ENCODE data around the gene ATG4A.

The ATG4A gene

DNA sequence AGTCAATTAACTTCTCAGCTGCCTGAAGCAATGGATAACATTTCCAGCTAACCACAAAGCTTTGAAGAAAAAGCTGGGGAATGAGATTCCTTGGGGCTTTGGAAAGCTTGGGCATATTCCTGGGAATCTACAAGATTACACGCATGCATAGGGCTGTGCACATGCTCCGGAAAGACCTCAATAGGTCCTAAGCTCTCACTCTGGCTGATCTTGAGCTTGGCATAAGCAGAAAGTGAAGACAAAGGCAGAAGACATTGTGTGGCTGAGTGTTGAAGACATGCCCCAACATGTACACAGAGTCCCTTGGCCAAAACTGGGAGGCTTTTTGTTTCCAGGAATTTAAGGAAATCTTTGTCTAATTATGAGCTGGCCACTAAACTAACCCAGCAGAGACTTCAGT, 31.2 kb downstream of the ATG4A start:
- DNase-seq (ENCODE audit: low spot score), result no peak

DNA sequence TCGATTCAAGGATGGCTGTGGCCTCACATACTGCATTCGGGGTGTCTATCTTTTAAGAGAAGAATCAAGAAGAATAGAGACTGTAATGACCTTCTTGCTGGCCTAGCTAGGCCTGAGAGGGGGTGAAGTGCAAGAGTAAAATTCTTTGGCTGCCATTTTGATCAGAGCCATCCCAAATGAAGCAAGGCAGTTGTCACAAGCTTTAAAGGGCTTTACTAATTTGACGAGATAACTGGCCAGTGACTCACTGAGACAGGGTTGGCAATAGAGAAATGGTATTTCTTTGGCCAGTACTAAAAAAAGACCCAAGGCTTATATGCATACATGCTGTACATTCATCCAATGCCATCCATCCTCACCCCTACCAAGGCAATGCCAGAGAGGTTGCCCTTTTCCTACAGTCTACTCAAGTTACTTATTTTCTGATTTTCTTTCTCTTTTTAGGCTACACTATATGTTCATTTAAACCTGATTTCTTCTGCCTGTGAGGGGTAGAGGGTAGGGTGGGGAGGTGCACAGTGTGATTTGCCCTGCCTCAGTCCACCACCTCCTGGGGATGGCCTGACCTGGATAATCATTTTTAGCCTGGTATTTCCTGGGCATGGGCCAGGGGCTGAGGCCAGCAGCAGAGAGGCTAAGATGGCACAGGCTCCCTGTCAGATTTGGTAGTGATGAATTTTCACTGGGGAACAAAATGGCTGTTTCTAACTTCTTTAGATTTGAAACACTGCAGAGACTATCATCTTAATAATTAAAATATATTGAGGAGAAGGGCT, 32.2 kb downstream of the ATG4A start:
- DNase-seq (ENCODE audit: low spot score), result no peak

DNA sequence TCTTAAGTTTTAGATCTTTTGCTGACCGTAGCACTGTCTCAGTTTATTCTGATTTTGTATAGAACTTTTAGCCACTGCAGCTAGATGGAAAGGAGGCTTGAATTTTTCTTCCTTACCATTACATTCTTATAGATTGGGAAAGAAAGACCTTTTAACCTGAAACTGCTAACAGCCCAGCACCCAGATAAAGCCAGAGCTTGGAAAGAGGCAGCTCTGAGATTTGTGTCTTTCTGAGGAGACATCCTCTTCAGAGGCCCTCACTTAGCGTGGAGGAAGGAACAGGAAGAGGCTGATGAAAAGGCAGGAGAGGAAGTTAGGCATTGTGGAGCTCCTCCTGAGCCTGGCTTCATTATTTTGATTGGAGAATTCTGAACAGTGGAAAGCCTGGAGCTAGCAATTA, 35.1 kb downstream of the ATG4A start:
- no peak for DNase-seq (ENCODE audit: low spot score)

DNA sequence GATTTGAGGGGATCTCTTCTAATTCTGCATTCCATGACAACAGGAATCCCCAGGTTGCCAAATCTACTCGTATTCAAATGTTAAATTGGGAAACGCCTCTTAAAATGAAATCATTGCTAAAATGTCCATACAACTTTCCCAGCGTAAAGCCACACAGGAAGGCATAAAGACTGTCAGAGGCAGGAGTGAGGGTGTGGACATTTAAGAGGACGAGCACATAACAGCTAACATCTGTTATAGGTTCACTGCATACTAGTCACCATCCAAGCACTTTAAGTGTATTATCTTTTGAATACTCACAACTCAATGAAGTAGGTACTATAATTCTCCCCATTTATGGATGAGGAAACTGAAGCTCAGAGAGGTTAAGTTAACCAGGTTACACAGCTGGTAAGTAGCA, 35.6 kb downstream of the ATG4A start:
- no peak for DNase-seq (ENCODE audit: low spot score)

DNA sequence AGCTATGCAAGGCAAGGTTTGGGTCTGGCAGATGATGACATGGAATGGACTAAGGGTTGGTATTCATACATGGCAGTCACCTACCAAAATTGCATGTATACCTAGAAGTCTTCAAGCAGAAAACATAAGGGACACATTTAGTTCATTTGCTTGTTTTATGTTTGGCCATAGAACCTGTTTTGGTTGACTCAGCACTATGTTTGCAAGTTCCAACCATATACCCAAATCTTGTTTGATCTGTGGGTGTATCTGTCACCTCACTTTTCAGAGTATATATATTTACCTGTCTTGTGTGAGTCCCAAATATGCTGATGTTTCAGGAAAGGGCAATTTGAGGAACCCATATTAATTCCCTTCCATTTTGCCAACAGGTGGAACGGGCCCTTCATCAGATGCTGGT, 39.3 kb downstream of the ATG4A start:
- DNase-seq (ENCODE audit: low spot score), result no peak

DNA sequence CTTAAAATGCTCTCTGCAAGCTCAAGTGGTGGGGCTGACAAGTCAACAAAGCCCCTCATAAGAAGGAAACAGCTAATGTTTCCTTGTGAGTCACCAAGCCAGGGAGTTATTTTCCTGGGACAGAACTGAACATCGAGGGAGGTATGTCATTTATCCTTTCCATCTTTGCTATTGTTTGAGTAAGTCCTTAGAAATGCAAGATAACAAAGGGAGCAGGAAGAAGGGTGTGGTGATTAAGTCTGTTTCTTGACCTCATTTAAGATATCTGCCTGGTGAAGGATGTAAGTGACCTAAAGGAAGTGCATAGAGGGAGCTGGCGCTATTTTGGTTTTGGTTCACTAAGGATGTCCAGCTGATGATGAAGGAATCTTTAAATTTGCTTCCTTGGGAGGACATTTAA, 39.9 kb downstream of the ATG4A start:
- DNase-seq (ENCODE audit: low spot score), result no peak

DNA sequence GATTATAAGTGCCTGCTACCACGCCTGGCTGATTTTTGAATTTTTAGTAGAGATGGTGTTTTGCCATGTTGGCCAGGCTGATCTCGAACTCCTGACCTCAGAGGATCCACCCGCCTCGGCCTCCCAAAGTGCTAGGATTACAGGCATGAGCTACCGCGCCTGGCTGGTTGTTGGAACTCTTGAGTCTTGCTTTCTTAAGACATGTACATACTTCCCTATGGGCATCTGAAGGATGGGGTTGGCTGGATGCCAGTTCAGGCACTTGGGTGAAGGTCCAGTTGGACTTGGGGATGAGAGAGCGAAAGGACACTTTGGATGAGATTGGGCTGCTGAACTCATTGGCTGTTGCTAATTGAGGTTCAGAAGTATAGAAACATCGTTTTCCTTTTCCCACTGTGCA, 40.5 kb downstream of the ATG4A start:
- no peak for DNase-seq (ENCODE audit: low spot score)

DNA sequence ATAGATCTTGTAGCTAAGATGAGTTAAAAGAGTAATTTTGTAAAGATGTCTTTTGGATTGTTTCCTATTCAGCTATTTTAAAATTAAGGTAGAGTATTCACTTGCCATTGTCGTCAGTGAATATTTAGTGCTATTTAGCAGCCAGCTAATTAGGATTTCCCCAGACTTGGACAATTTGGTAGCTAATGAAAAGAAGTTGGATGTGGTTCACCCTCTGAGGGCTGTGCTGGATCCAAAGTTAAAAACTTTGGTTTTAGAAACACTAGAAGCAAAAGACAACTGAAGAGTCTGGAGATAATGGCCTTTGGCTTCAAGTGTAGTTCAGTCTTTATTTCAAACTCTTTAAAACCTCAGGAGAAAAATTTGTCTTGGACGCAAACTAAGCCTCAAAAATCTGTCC, 41.3 kb downstream of the ATG4A start:
- DNase-seq (ENCODE audit: low spot score), result no peak

DNA sequence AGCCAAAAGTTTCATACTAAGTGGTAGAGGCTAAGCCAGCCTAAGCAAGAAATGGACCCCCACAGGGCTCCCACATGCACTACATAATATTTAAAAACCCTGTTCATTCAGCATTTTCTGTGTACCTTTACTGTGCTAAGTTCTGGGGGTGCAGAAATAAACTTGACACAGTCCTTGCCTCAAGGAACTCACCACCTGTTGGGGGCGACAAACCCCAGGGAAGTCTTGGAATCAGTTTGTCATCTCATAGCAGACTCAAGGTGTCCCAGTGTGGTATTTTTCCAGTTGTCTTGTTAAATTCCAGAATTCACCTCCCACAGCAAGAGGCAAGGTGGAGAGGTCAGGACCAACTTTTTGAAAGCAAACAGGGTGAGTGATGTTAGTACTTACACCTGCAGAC, 43.1 kb downstream of the ATG4A start:
- DNase-seq (ENCODE audit: low spot score), result no peak

DNA sequence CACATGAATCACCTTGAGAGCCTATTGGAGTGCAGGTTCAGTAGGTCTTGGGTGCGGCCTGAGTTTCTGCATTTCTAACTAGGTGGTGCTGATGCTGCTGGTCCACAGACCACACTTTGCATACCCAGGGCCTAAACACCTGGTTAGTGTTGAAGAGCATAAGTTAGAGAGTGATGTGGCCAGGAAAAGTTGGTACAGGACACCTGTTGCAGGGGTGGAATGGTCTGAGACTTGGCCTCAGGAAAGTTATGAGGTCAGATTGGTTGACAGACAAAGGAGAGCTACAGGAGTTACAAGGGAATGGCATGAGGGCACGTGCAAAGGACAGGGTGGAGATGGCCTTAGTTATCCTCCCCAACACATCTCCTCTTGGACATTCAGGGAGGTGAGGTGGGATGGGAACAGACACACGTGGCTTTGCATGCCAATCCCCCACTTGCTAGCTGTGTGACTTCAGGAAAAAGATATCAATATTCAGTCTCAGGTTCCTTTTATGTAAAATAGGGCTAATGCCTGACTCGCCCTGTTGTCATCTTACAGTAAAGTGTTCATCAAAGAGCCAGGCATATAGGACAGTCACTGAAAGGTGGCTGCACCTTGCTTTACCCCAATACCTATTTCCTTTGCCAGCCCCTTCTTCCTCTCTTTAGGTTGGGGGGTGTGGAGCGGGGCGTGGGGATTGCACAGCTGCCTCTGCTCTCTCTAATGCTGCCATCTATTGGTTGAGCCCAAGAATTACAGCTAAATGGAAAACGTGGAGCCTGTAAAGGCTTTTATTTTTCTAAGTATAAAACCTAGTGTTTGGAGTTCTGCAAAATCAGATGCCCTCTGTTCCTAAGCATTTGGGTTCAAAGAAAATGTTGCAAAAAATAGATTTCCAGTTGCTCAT, 47.5 kb downstream of the ATG4A start:
- peak; percentile 6 for DNase-seq (ENCODE audit: low spot score)

DNA sequence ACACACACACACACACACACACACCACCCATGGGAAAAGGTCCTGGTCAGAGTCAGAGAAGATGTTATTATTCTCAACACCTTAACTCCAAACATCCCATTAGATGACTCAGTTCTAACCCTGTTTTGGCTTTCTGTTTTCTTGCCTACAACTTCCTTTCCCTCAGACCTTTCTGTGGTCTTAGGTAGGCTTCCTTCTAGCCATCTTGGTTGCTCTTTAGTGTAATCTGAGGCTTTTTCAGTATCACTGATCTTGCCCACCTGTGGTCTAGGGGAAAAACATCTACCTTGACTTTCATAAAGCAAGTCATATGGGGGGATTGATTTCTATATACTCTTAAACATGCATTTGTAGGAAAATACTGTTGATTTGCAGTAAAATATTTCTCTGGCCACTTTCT, 56.9 kb downstream of the ATG4A start:
- DNase-seq (ENCODE audit: low spot score), result peak; percentile 41

DNA sequence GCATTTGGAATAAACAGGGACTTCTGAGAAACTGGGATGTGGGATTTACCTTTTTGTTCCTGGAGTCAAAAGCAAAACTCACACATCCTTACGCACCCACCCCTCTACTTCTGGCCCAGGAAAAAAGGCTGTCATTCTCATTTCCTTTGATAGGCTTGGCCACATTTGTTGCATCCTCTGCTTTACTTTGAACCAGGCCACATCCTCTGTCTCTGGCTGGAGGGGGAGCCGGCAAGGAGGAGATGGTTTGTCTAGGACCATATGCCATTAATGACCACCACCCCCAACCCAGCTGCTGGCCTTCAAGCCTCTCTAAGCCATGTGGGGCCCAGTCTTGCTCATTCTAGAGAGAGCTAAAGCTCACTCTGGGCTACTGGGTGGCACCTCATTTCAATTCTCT, 64.5 kb downstream of the ATG4A start:
- no peak for DNase-seq (ENCODE audit: low spot score)

DNA sequence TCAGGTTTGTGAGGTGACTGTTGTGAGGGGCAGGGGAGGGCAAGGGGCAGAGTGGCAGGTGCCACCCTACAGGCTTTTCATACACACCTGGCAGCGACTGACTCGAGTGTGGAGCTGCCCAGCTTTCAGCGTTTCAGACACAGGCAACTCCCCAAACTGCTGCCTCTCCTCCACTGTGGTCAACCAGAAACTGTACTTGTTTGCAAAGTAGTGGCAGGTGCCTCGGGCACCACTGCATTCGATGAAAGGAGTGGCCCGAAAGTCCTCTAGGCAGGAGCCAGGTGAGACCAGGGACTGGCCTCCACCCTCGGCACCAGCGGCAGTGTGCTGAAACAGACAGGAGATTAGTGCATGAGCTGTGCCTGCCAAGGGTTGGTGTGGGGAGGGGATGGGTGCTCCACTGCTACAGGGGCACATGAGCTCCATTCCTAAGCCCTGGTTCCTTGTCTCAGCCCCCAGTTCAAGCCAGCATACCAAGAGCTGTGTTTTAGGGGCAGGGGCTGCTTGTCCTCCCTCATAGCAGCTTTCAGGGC, 65.4 kb downstream of the ATG4A start:
- DNase-seq (ENCODE audit: low spot score), result no peak

DNA sequence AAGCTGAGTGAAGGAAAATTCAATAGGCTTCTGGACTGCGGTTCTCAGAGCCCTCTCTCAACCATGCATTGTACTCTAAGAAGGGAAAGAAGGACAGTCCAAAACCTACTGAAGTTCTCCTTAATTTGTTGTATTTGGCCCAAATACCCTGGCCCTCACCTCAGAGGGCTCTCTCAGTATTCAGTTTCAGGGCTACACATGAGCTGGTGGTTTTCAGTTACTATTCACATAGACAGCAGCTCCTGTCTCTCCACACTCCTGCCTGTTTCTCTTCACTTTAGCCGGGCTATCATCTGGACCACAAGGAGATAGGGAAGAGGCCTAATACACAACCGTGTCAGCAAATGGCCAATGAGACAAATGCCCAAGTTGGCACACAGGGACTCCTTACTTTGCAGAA, 66.0 kb downstream of the ATG4A start:
- DNase-seq (ENCODE audit: low spot score), result no peak

DNA sequence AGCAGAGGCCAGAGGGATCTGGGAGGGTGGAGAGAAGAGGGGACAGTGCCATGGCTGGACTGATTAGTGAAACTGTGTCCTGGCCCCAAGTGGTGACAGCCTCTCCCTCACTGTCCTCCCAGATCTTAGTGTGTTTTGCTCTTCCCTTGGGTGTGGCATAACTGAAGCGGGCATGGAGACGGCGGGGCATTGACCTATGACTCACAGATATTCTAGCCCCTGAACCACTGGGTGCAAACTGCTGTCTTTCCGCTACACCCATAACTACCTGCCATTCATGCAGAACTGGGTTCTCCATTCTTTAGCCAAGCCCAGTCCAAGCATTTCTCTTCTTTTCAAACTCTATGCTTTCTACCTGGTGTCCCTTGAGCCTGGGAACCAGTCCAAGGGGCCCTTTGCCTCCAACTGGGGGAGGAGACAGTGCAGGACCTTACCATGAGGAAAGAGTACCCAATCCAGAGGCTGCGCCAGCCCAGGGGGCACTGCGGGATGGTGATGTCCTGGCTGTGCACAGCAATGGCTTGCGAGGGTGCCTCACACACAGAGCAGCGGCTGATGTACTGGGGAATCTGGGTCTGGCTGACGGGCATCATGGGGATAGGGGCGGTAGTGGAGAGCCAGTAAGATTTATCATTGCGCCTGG, 67.6 kb downstream of the ATG4A start:
- no peak for DNase-seq (ENCODE audit: low spot score)

DNA sequence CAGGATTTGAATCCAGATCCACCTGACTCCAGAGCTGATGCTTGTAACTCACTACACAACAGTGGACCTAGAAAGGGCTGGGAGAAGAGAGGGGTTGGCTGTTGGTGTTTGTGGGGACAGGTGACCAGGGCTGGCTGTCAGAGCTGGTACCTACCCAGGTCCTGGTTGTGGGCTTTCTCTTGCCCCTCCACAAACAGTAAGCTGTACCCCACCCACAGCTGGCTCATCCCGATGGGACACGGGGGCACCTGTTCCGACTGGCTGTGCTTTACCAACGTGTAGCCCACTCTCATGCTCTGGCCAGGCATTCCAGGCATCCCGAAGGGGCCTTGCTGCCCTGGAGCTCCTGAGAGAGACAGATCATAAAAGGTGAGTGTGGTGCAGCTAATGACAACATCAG, 68.7 kb downstream of the ATG4A start:
- DNase-seq (ENCODE audit: low spot score), result no peak

DNA sequence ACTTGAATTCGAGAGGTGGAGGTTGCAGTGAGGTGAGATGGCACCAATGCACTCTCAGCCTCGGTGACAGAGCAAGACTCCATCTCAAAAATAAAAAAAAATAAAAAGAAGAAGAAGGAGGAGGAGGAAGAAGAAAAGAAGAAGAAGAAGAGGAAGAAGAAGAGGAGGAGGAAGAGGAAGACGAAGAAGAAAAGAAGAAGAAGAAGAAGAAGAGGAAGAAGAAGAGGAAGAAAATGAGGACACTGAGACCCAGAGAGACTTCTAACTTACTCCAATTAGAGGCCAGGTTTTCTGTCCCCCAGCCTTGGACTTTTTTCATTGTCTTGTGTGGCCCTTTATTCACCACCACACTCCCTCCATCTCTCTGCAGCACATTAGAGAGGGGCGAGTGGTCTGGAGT, 70.7 kb downstream of the ATG4A start:
- DNase-seq (ENCODE audit: low spot score), result no peak

DNA sequence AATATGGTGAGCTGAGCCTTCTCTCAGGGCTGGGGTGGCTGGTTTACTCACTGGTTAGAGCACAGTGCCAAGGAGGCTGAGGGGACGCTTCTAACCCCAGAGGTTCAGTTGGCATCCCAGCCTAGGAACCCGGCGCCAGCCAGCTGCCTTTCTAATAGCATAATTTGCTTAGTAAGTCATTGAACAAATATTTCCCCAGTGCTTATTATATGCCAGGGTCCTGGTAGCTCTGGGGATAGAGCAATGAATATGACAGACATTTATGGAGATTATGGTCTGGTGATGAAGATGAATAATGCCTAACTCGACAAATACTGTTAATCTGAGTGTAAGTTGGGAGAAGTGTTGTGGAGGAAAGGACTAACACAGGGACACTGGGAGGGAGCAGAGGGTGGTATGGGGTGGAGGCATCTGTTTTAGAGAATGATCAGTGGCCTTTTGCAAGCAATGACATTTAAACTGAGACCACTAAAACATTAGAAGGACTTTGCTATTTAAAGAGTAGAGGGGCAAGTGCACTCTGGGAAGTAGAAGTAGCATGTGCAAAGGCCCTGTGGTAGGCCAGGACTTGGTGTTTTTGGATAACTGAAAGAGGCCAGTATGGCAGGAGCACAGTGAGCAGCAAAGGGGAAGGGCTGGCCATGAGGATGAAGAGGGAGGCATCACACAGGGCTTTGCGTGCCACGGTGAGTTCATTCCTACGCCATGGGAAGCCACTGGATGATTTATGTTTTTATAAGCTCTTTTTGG, 71.9 kb downstream of the ATG4A start:
- no peak for DNase-seq (ENCODE audit: low spot score)

DNA sequence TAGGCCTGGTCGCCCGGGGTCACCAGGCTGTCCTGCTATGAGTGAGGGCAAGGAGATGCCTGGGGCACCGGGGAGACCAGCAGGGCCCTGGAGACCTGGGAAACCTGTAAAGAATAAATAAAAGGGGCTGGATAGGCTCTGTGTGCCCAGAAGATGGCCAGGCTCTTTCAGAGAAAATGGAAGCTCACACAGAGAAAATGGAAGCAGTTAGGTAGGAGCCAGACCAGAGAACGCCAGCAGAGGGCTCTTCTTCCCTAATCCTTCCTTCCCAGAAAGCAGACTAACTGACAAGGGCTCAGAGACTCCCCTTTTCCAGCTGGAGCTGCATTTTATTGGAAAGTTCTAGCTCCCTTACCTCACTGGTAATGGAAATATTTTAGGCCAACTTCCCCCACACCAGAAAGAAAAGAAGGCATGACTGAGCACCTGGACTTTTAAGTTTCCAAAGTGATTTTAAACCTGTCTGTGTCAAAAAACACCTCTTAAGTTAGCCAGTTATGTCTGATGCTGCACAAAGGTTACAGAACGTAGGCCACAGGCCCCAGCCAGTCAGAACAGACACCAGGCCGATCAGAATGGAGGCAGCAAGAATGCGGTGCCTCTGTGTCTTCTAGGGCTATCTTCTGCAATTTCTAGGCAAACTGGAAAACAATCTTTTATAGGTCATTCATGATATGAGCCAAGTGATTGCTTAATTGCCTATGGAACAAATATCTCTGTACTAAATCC, 74.0 kb downstream of the ATG4A start:
- DNase-seq (ENCODE audit: low spot score), result no peak

DNA sequence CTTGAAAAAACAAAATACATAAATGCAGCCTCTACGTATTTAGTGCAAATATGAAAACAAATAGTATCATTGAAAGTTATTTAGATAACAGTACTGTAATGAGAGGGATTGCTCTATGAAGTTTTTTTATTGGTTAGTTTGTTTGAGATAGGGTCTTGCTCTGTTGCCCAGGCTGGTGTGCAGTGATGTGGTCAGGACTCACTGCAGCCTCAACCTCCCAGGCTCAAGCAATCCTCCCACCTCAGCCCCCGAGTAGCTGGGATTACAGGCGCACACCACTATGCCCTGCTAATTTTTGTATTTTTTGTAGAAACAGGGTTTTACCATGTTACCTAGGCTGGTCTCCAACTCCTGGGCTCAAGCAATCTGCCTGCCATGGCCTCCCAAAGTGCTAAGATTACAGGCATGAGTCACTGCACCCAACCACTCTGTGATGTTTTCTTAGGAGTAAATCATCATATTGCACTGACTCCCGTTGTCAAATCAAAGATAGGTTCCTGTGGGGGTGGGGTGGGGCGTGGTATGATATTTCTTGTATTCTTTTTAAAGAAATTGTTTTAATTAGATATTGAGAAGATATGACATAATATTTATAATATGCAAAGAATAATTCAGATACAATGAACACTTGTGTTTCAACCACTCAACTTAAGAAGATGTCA, 75.8 kb downstream of the ATG4A start:
- no peak for DNase-seq (ENCODE audit: low spot score)

All from activated CD4-positive, alpha-beta T cell treated with anti-CD3 and anti-CD28 coated beads, Interleukin-2, Interleukin-4, amounts not matched to agents 100 ng/mL and 50 ng/mL, durations not matched to agents 16 hours and 8 hours (primary cell).